WTC11 (cell line): ENCODE measurements around the gene AGBL4. TPM values are rescaled to one million over a fixed set of nuclear protein-coding genes. Genes with fewer than 3 reads are reported as not detected.

ENCODE experiments used
- ATAC-seq: fragments of 200-7000 bp; cut with Tn5 transposase; 2 replicates; pipeline ENCODE4 v1.10.0; 2021; ENCODE audit warnings: mild to moderate bottlenecking, moderate library complexity
- CTCF ChIA-PET: fragments of 300-600 bp; sonication (Branson Sonifier 250); formaldehyde crosslinking; loops from one replicate; lab custom pipeline; 2021; ENCODE audit warnings: antibody characterized with exemption; lab: Charles Lee
- POLR2A ChIA-PET: fragments of 350-600 bp; sonication (Branson Sonifier 250); formaldehyde crosslinking; loops from one replicate; lab custom pipeline; 2021; ENCODE audit warnings: antibody characterized with exemption; lab: Charles Lee
- DNase-seq: peaks from one replicate; pipeline ENCODE4 v3.0.0; 2021; ENCODE audit warnings: low spot score
- H3K27ac Mint-ChIP-seq: 2 replicates; pipeline ENCODE4 v1.8.0; 2021; ENCODE audit warnings: mixed read lengths
- H3K27me3 Mint-ChIP-seq: 2 replicates; pipeline ENCODE4 v1.8.0; 2021; ENCODE audit warnings: low read depth, mild to moderate bottlenecking, moderate library complexity, mixed read lengths
- H3K36me3 Mint-ChIP-seq: 2 replicates; pipeline ENCODE4 v1.8.0; 2021; ENCODE audit warnings: mixed read lengths
- H3K4me1 Mint-ChIP-seq: 2 replicates; pipeline ENCODE4 v1.8.0; 2022; ENCODE audit warnings: mixed read lengths
- H3K4me3 Mint-ChIP-seq: 2 replicates; pipeline ENCODE4 v1.8.0; 2021; ENCODE audit warnings: mild to moderate bottlenecking, moderate library complexity, mixed read lengths
- H3K9me3 Mint-ChIP-seq: 2 replicates; pipeline ENCODE4 v1.8.0; 2021; ENCODE audit warnings: mixed read lengths
- AFF4 ChIP-seq: sonication (generic); formaldehyde crosslinking; IDR thresholded peaks from 2 replicates; pipeline ENCODE4 v1.8.1; 2023; ENCODE audit warnings: mild to moderate bottlenecking, missing genetic modification reagents, borderline replicate concordance
- ATF2 ChIP-seq: sonication (generic); formaldehyde crosslinking; IDR thresholded peaks from 2 replicates; pipeline ENCODE4 v1.8.1; 2022; ENCODE audit warnings: low read depth, missing genetic modification reagents, borderline replicate concordance
- ATF6 ChIP-seq: sonication (generic); formaldehyde crosslinking; IDR thresholded peaks from 2 replicates; pipeline ENCODE4 v1.8.1; 2023; ENCODE audit warnings: mild to moderate bottlenecking, missing genetic modification reagents
- CREM ChIP-seq: sonication (generic); formaldehyde crosslinking; IDR thresholded peaks from 2 replicates; pipeline ENCODE4 v1.8.1; 2022; ENCODE audit warnings: mild to moderate bottlenecking, missing genetic modification reagents, moderate library complexity
- E2F1 ChIP-seq: sonication (generic); formaldehyde crosslinking; IDR thresholded peaks from 2 replicates; pipeline ENCODE4 v1.8.0; 2022; ENCODE audit warnings: mild to moderate bottlenecking, missing genetic modification reagents
- E2F4 ChIP-seq: sonication (generic); formaldehyde crosslinking; IDR thresholded peaks from 2 replicates; pipeline ENCODE4 v1.8.1; 2022; ENCODE audit warnings: low read depth, mild to moderate bottlenecking, moderate library complexity, missing genetic modification reagents, borderline replicate concordance
- ESRRA ChIP-seq: sonication (generic); formaldehyde crosslinking; IDR thresholded peaks from 2 replicates; pipeline ENCODE4 v1.8.1; 2022; ENCODE audit warnings: mild to moderate bottlenecking, missing genetic modification reagents, borderline replicate concordance
- GTF2I ChIP-seq: fragments of 250-450 bp; sonication (Bioruptor Pico); conservative IDR thresholded peaks from 2 replicates; pipeline ENCODE4 v1.4.0; 2021; ENCODE audit warnings: mild to moderate bottlenecking
- HMGXB4 ChIP-seq: sonication (generic); formaldehyde crosslinking; IDR thresholded peaks from 2 replicates; pipeline ENCODE4 v1.8.1; 2023; ENCODE audit warnings: mild to moderate bottlenecking, moderate library complexity, missing genetic modification reagents
- JAZF1 ChIP-seq: fragments of 250-450 bp; sonication (Bioruptor Pico); IDR thresholded peaks from 2 replicates; pipeline ENCODE4 v1.9.0; 2021; ENCODE audit warnings: moderate library complexity, mild to moderate bottlenecking, inconsistent platforms
- NFATC4 ChIP-seq: fragments of 250-450 bp; sonication (Bioruptor Pico); IDR thresholded peaks from 2 replicates; pipeline ENCODE4 v1.9.0; 2021; ENCODE audit warnings: mild to moderate bottlenecking
- PRRX2 ChIP-seq: fragments of 250-450 bp; sonication (Bioruptor Pico); IDR thresholded peaks from 2 replicates; pipeline ENCODE4 v1.8.0; 2021; ENCODE audit warnings: mild to moderate bottlenecking
- ZNF219 ChIP-seq: sonication (generic); formaldehyde crosslinking; IDR thresholded peaks from 2 replicates; pipeline ENCODE4 v1.8.0; 2023; ENCODE audit warnings: missing genetic modification reagents, mild to moderate bottlenecking, borderline replicate concordance
- ZNF232 ChIP-seq: sonication (generic); formaldehyde crosslinking; IDR thresholded peaks from 2 replicates; pipeline ENCODE4 v1.8.0; 2022; ENCODE audit warnings: mild to moderate bottlenecking, missing genetic modification reagents
- ZNF317 ChIP-seq: sonication (generic); formaldehyde crosslinking; IDR thresholded peaks from 2 replicates; pipeline ENCODE4 v1.8.1; 2023; ENCODE audit warnings: low read depth, mild to moderate bottlenecking, moderate library complexity, missing genetic modification reagents, borderline replicate concordance
- ZNF425 ChIP-seq: fragments of 250-450 bp; sonication (Bioruptor Pico); conservative IDR thresholded peaks from 2 replicates; pipeline ENCODE4 v1.9.0; 2021; ENCODE audit warnings: mild to moderate bottlenecking
- ZNF512 ChIP-seq: sonication (generic); formaldehyde crosslinking; IDR thresholded peaks from 2 replicates; pipeline ENCODE4 v1.8.1; 2022; ENCODE audit warnings: missing genetic modification reagents, borderline replicate concordance
- total RNA-seq: library from RNA; stranded (reverse); gene quantifications from 3 replicates; pipeline ENCODE4 v1.2.3, GENCODE V29; 2021

AGBL4 gene
- total RNA-seq, 1 experiment from 2014 or later = 0.87 TPM

GRCh38 chr1:48492392-48492791, 1531.4 kb downstream of the AGBL4 start:
- Mint-ChIP-seq H3K27ac (no peak overlapping the region), H3K4me1 (peaks cover 14% of the 10 kb centered on the region), H3K36me3 (no peaks in the 10 kb centered on the region), H3K4me3 (no peak overlapping the region), H3K27me3 (no peaks in the 10 kb centered on the region), H3K9me3 (no peaks in the 10 kb centered on the region)
- POLR2A ChIA-PET = no interaction called here
- DNase-seq (no peak), ATAC-seq (no peak)
- no peak for TF ChIP-seq ZNF219 (CRISPR knock-in tag)
- TF ChIP-seq ZNF232 (CRISPR knock-in tag) = no peak
- TF ChIP-seq ZNF425 (CRISPR knock-in tag) = no peak
- TF ChIP-seq GTF2I (CRISPR knock-in tag) = no peak
- TF ChIP-seq ZNF512 (CRISPR knock-in tag) = no peak
- TF ChIP-seq ATF6 (CRISPR knock-in tag) = no peak
- TF ChIP-seq AFF4 (CRISPR knock-in tag) = no peak
- TF ChIP-seq ATF2 (CRISPR knock-in tag) = no peak
- no peak for TF ChIP-seq ZNF317
- CTCF ChIA-PET = no interaction called here

GRCh38 chr1:48488721-48489120, 1535.0 kb downstream of the AGBL4 start:
- no peak overlapping the region for H3K27ac Mint-ChIP-seq
- no peak for ATAC-seq
- no peaks in the 10 kb centered on the region for H3K27me3 Mint-ChIP-seq
- POLR2A ChIA-PET = no interaction called here
- no peaks in the 10 kb centered on the region for H3K9me3 Mint-ChIP-seq
- CTCF ChIA-PET = interaction anchor here (1.7 kb wide), 1 partner anchor 9 kb away, joined by 4 read pairs; no protein-coding TSS in a partner anchor
- H3K36me3 Mint-ChIP-seq = no peaks in the 10 kb centered on the region
- no peak for DNase-seq
- H3K4me1 Mint-ChIP-seq = peaks cover under 1% of the 10 kb centered on the region
- H3K4me3 Mint-ChIP-seq = no peak overlapping the region
- TF ChIP-seq E2F4 (CRISPR knock-in tag) = no peak
- TF ChIP-seq NFATC4 = no peak
- TF ChIP-seq ESRRA (CRISPR knock-in tag) = no peak
- no peak for TF ChIP-seq PRRX2 (CRISPR knock-in tag)
- no peak for TF ChIP-seq CREM (CRISPR knock-in tag)
- no peak for TF ChIP-seq HMGXB4
- no peak for TF ChIP-seq JAZF1
- no peak for TF ChIP-seq E2F1 (CRISPR knock-in tag)
- no peak for TF ChIP-seq ATF2 (CRISPR knock-in tag)
